Neutrophil (primary cell): ENCODE measurements around the gene UBAP2L.
A peak's percentile ranks its signal among the peaks of the same experiment; 100 is the strongest.
"Not testable (repeated sequence)": the region's sequence is repeated elsewhere in the genome, so short reads cannot be mapped to it uniquely, and the experiment has no call there.

Experiments
- H3K27ac ChIP-seq: fragments of 200-600 bp; sonication (generic); 2 replicates; pipeline ENCODE4 v1.5.1; 2016; ENCODE audit warnings: mild to moderate bottlenecking, moderate library complexity
- H3K27me3 ChIP-seq: fragments of 200-600 bp; sonication (generic); 2 replicates; pipeline ENCODE4 v1.6.0; 2016; ENCODE audit warnings: mild to moderate bottlenecking
- H3K36me3 ChIP-seq: fragments of 200-600 bp; sonication (generic); 2 replicates; pipeline ENCODE4 v1.5.1; 2017
- H3K4me1 ChIP-seq, 2 experiments: fragments of 200-600 bp in 1 of 2; sonication (generic) in 1 of 2; 1 replicate in 1 of 2; 2 replicates in 1 of 2; pipeline versions ENCODE4 v1.5.1 to v1.6.1; 2013 to 2016; ENCODE audit warnings: low read depth in 1 of 2, low read length in 1 of 2, mild to moderate bottlenecking in 1 of 2, moderate library complexity in 1 of 2; ENCODE audit not compliant: control insufficient read depth in 1 of 2, insufficient read depth in 1 of 2
- H3K4me3 ChIP-seq, 2 experiments: fragments of 200-600 bp in 1 of 2; sonication (generic) in 1 of 2; 1 replicate in 1 of 2; 2 replicates in 1 of 2; pipeline ENCODE4 v1.5.1; 2013 to 2016; ENCODE audit warnings: low read depth in 1 of 2, low read length in 1 of 2, mild to moderate bottlenecking in 1 of 2, moderate library complexity in 1 of 2
- H3K9me3 ChIP-seq: fragments of 200-600 bp; sonication (generic); 2 replicates; pipeline ENCODE4 v1.5.1; 2016
- CTCF ChIP-seq: fragments of 200-600 bp; sonication (generic); IDR thresholded peaks from 2 replicates; pipeline ENCODE4 v1.5.1; 2016; ENCODE audit warnings: antibody characterized with exemption

Gene UBAP2L

GRCh38 chr1:154265586-154265985, 44.8 kb downstream of the UBAP2L start:
- Histone ChIP-seq H3K27ac (no peak overlapping the region), H3K4me1 (no peaks in the 10 kb centered on the region), H3K9me3 (no peaks in the 10 kb centered on the region), H3K36me3 (peaks cover 78% of the 10 kb centered on the region), H3K27me3 (no peaks in the 10 kb centered on the region), H3K4me3 (no peak overlapping the region)
- TF ChIP-seq CTCF, result no peak

- Histone ChIP-seq H3K9me3 (no peaks in the 10 kb centered on the region), H3K36me3 (peaks cover 56% of the 10 kb centered on the region), H3K4me1 (peaks cover 7 to 21% of the 10 kb centered on the region in 2 experiments), H3K27me3 (no peaks in the 10 kb centered on the region), H3K4me3 (no peak overlapping the region), H3K27ac (peak overlapping the region; percentile 94)
- TF ChIP-seq CTCF, result no peak
Measured at GRCh38 chr1:154270833-154271232, 50.1 kb downstream of the UBAP2L start.

GRCh38 chr1:154272217-154272998, 51.7 kb downstream of the UBAP2L start, which contains the start of gene HAX1:
TSS of gene HAX1 (plus strand) at chr1:154272629. CDS start at chr1:154272724, 95 bp downstream.
- H3K9me3 ChIP-seq, result no peaks in the 10 kb centered on the region
- TF ChIP-seq CTCF, result peak; percentile 96
- H3K36me3 ChIP-seq, result peaks cover 42% of the 10 kb centered on the region
- peak within 1 kb of the TSS; percentile 94 for H3K27ac ChIP-seq
- H3K4me3 ChIP-seq, result peak within 1 kb of the TSS; percentile 73 to 98
- no peaks in the 10 kb centered on the region for H3K27me3 ChIP-seq
- H3K4me1 ChIP-seq, result peaks cover 7 to 21% of the 10 kb centered on the region in 2 experiments

- Histone ChIP-seq H3K4me1 (peaks cover 7 to 21% of the 10 kb centered on the region in 2 experiments), H3K9me3 (no peaks in the 10 kb centered on the region)
Measured at GRCh38 chr1:154272999-154273563, 52.3 kb downstream of the UBAP2L start.

GRCh38 chr1:154276797-154277196, 56.0 kb downstream of the UBAP2L start:
- no peak for TF ChIP-seq CTCF
- peaks cover 4 to 16% of the 10 kb centered on the region in 2 experiments for H3K4me1 ChIP-seq
- H3K9me3 ChIP-seq, result no peaks in the 10 kb centered on the region
- no peaks in the 10 kb centered on the region for H3K27me3 ChIP-seq
- H3K27ac ChIP-seq, result no peak overlapping the region
- no peak overlapping the region for H3K4me3 ChIP-seq
- peaks cover 18% of the 10 kb centered on the region for H3K36me3 ChIP-seq

More at GRCh38 chr1:154272999-154273563, 52.3 kb downstream of the UBAP2L start:
- peaks cover 42% of the 10 kb centered on the region for H3K36me3 ChIP-seq
- peak overlapping the region; percentile 73 to 98 for H3K4me3 ChIP-seq
- no peaks in the 10 kb centered on the region for H3K27me3 ChIP-seq
- H3K27ac ChIP-seq, result peak overlapping the region; percentile 94
- TF ChIP-seq CTCF, result no peak

- not testable (repeated sequence) for H3K9me3 ChIP-seq, H3K36me3 ChIP-seq, H3K4me1 ChIP-seq, H3K4me3 ChIP-seq, H3K27ac ChIP-seq
- peaks cover 15% of the 10 kb centered on the region for H3K27me3 ChIP-seq
Measured at GRCh38 chr1:154287591-154287990, 66.8 kb downstream of the UBAP2L start.
